ENCODE data around the gene GNB1L.

DNA sequence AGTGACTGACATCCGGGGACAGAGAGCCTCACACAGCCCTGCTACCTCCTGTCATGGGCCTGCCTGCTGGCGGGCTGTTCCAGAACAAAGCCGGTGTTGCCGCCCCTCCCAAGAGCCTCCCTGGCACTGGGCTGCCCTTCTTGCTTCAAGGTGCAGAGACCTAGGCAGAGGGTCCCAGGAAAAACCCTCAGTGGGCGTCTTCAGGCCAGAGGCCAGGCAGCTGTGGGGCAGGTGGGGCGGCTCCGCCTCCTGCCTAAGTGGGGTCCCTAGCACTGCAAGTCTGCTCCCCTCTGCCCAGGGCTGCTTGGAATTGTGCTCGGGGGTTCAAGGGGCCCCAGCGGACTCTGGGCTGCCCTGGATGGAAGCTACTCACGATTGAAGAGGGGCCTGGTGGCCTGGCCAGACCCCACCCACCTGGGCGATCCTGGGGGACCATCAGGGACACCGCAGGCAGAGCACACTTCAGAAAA is 20.4 kb upstream of the GNB1L start:
- no peak for TF ChIP-seq POLR2A (IDR thresholded peaks at IDR 0.05)
- TF ChIP-seq, protein P1, sequence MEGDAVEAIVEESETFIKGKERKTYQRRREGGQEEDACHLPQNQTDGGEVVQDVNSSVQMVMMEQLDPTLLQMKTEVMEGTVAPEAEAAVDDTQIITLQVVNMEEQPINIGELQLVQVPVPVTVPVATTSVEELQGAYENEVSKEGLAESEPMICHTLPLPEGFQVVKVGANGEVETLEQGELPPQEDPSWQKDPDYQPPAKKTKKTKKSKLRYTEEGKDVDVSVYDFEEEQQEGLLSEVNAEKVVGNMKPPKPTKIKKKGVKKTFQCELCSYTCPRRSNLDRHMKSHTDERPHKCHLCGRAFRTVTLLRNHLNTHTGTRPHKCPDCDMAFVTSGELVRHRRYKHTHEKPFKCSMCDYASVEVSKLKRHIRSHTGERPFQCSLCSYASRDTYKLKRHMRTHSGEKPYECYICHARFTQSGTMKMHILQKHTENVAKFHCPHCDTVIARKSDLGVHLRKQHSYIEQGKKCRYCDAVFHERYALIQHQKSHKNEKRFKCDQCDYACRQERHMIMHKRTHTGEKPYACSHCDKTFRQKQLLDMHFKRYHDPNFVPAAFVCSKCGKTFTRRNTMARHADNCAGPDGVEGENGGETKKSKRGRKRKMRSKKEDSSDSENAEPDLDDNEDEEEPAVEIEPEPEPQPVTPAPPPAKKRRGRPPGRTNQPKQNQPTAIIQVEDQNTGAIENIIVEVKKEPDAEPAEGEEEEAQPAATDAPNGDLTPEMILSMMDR (IDR thresholded peaks at IDR 0.05), result no peak
- TF ChIP-seq POLR2AphosphoS5 (IDR thresholded peaks at IDR 0.05), result no peak

All from prostate gland (tissue), 2 donors.